HG02759 (cell line): ENCODE results near the gene ADAMTSL1.

Experiments
- ATAC-seq: cut with Tn5 transposase; IDR thresholded peaks from one replicate; pipeline ENCODE4 v1.9.1; 2021; ENCODE audit warnings: mild to moderate bottlenecking, moderate library complexity; ENCODE audit not compliant: unreplicated experiment

ADAMTSL1 gene

GRCh38 chr9:18692268-18692667, 218.3 kb downstream of the ADAMTSL1 start:
- no peak for ATAC-seq

GRCh38 chr9:18692962-18693361, 219.0 kb downstream of the ADAMTSL1 start:
- ATAC-seq: no peak

- ATAC-seq: no peak
Measured at GRCh38 chr9:18694959-18695668, 221.2 kb downstream of the ADAMTSL1 start.

- no peak for ATAC-seq
Measured at GRCh38 chr9:18698992-18699391, 225.0 kb downstream of the ADAMTSL1 start.

- ATAC-seq: no peak
Measured at GRCh38 chr9:18699764-18700163, 225.8 kb downstream of the ADAMTSL1 start.

GRCh38 chr9:18700714-18701113, 226.8 kb downstream of the ADAMTSL1 start:
- no peak for ATAC-seq

GRCh38 chr9:18703151-18703900, 229.4 kb downstream of the ADAMTSL1 start:
- no peak for ATAC-seq

- ATAC-seq: no peak
Measured at GRCh38 chr9:18703901-18704379, 230.0 kb downstream of the ADAMTSL1 start.

GRCh38 chr9:18705796-18706392, 231.9 kb downstream of the ADAMTSL1 start:
- no peak for ATAC-seq

- no peak for ATAC-seq
Measured at GRCh38 chr9:18706648-18707047, 232.7 kb downstream of the ADAMTSL1 start.

- ATAC-seq: no peak
Measured at GRCh38 chr9:18707061-18707461, 233.1 kb downstream of the ADAMTSL1 start.

GRCh38 chr9:18707489-18708205, 233.7 kb downstream of the ADAMTSL1 start:
- no peak for ATAC-seq

- ATAC-seq: no peak
Measured at GRCh38 chr9:18708429-18708828, 234.5 kb downstream of the ADAMTSL1 start.

GRCh38 chr9:18710065-18710464, 236.1 kb downstream of the ADAMTSL1 start:
- no peak for ATAC-seq

- no peak for ATAC-seq
Measured at GRCh38 chr9:18717759-18718158, 243.8 kb downstream of the ADAMTSL1 start.

GRCh38 chr9:18718393-18718792, 244.4 kb downstream of the ADAMTSL1 start:
- no peak for ATAC-seq

- no peak for ATAC-seq
Measured at GRCh38 chr9:18718932-18719331, 245.0 kb downstream of the ADAMTSL1 start.

GRCh38 chr9:18720691-18721090, 246.7 kb downstream of the ADAMTSL1 start:
- ATAC-seq: no peak

GRCh38 chr9:18721267-18721994, 247.5 kb downstream of the ADAMTSL1 start:
- no peak for ATAC-seq

GRCh38 chr9:18721995-18722310, 248.0 kb downstream of the ADAMTSL1 start:
- ATAC-seq: no peak

- ATAC-seq: no peak
Measured at GRCh38 chr9:18722882-18723281, 248.9 kb downstream of the ADAMTSL1 start.
